G401 (cell line): ENCODE measurements around the gene MSRB3. TPM values are rescaled to one million over a fixed set of nuclear protein-coding genes. Genes with fewer than 3 reads are reported as not detected.
A peak's percentile ranks its signal among the peaks of the same experiment; 100 is the strongest.
"Not testable (repeated sequence)": the region's sequence is repeated elsewhere in the genome, so short reads cannot be mapped to it uniquely, and the experiment has no call there.

Experiments used
- DNase-seq: peaks from one replicate; pipeline ENCODE4 v3.0.0-alpha.2; 2015; ENCODE audit warnings: low spot score
- in situ Hi-C: cut with HindIII; loops from 2 replicates; pipeline ENCODE4 v1.10.0; 2016; ENCODE audit warnings: low sequenced_read_pairs, mixed read lengths
- total RNA-seq: library from RNA; depleted of rRNA; stranded (reverse); fragments of >200 nt; shearing (Covaris generic); gene quantifications from 2 replicates; pipeline ENCODE4 v1.2.3, GENCODE V29; 2014

Gene MSRB3
- total RNA-seq, 1 experiment from 2014 or later: 147 TPM

DNA sequence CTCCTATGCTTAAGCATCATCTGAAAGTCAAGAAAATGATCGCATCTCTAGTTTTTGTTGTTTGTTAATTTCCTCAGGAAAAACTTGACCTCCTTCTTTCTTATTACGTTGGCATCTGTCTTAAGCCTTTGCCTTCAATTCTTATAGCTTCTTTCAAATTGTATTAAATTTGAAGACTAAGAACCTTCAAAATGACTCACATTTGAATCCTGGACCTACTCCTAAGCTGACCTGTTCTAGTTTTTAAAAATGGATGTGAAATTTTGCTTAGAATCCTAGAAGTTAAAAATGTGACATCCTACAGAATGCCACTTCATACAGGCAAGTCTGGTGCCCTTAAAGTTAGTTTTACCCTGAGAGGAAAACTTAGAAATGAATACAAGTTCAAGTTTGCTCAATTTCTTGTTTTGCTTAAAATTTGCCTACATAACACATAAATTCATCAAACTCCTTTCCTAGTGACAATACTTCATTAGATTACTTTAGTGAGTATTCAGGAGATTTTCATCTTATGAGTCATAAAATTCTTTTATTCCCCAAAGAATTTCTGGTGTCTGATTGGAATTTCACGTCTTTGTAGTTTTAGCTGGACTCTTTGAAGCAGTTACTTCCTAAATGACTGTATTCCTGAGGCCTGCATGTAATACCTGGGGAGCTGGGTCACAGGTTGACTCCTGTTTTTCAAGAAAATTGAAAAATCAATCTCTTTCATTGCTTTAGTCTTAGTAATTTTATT, 152.3 kb downstream of the MSRB3 start:
- in situ Hi-C loops: no loop called here
- DNase-seq: peak; percentile 16

DNA sequence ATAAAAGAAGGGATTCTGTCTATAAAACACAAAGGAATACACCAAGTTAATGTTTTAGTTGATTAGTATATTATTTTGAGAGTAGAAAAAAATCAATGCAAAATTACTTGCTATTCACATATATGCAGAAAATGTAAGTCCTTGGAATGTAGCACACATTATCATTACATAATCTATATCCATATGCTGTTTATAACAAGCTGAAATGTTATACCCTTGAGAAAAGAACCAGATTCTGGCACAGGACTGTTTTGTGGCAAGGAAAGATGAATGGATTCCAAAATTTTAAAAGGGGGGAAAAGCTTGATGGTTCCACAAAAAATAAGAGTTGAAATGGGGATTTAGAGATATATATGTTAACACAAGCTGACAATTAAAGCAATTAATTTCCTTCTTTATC, 153.6 kb downstream of the MSRB3 start:
- in situ Hi-C loops: no loop called here
- DNase-seq: no peak

DNA sequence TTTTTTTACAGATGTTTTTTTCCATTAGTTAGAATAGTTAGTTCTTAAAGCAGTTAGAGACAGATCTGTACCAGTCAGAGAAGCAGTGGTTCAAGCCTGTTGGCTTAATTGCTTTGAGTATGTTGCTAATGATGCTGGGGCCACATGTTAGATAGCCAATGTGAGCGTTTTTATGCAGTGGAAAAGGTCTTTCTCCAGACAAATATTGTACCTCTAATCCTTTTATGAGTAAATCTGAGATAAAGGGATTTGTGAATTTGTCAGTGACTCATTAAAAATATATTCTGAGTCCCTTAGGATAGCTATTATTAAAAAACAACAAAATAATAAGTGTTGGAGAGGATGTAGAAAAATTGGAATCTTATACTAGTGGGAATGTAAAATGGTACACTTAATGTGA, 154.2 kb downstream of the MSRB3 start:
- DNase-seq: no peak
- in situ Hi-C loops: no loop called here

DNA sequence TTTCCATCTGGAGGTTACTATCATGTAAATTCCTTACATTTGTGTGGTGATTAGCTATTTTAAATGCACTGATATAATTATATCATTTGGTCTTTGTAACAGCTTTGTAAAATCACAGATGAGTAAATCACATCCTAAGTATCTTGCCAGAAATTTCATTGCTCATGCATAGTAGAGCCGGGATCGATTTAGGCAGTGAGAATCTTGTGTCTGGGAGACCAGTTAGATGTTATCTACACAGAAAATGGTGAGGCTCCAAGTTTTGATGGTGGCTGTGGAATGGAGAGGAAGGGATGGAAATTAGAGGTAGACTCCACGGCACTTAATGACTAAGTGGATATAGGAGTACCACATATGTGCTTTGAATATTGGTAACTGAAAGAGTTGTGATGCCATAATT, 156.3 kb downstream of the MSRB3 start:
- in situ Hi-C loops: no loop called here
- no peak for DNase-seq

DNA sequence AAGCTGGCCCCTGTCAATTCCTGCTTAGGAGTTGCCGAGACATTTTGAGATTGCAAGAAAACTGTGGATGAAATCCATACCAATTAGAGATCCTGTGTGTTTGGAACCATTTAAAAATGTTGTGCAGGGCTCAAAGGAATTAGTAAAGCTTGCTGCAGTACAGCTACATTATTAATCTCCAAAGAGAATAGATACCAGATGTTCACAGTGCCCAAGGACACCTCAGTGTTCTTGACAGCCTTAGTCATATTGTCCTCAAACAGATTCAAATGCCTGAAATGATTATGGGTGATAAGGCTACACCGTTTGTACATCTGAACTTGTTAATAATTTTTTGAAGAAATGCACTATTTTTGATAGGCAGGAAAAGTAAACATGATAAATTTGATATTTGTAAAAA, 164.6 kb downstream of the MSRB3 start:
- no peak for DNase-seq
- in situ Hi-C loops: no loop called here

DNA sequence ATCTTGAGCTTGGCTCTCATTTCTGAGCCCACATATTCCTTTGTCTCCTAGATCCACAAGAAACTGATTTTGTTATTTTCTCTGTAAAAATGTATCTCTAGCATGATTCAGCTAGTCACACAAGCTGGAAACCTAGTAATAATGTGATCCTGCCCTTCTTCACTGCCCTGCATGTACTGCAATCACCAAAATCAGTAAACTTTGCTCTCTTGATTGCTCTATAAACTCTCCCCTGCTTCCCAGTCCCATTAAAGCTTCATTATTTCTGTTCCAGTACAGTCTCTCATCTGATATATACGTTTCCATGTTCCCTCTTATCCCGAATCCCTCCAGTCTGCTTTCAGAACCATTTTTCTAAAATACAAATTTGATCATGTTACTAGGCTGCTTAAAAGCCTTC, 166.5 kb downstream of the MSRB3 start:
- in situ Hi-C loops: no loop called here
- DNase-seq: no peak

DNA sequence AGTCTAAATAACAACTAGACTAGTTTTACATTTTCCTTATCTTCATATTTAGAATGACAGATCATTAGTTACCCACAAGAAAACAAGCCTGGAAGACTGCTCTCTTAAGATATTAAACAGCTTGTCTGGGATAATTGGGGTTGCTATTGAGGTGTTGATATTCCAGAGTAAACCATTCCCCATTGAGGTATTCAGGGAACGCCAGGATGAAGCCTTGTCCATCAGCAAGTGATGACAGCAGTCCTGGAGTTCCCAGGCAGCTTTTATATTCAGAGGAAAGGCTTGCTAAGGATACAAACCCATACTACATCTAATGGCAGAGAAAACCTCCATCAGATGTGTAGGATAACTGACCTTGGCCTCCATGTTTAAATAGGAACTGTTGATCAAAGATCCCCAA, 168.4 kb downstream of the MSRB3 start:
- in situ Hi-C loops: no loop called here

DNA sequence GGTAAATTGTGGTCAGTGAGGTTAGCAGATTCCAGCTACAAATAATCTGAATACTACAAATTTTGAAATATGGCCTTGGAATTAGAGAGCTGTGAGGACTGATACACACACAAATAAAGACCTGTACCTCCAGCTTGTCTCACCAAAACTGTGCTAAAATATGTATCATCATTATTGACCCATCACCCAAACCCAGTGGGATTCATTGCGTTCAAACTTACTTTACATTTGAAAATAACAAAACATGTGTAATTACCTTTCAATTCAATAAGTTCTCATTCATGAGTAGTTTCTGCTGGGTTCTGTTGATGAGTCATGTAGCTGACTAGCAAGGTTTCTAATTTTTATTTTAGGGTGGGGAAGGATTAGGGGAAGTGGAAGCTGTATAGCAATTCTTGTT, 170.9 kb downstream of the MSRB3 start:
- DNase-seq: peak; percentile 26
- in situ Hi-C loops: no loop called here

More for the DNA sequence above, 168.4 kb downstream of the MSRB3 start:
- DNase-seq: peak; percentile 54

DNA sequence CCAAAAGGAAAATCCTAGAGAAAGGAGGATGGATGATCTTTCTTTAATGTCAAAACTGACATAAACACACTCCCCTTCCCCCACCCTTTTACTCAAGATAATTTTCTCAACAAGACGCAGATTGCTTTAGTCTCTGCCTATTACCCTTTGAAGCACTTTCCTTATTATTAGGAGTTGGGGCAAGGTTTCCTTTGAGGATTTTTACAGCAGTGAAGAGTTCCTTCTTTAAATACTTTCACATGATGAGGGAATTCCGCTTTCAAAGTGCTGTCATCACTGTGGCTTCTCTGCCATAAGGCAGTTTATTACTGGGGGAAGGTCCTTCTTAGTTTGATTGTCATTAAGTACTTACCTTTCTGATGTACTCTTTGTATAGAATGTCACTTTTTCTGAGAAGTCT, 172.1 kb downstream of the MSRB3 start:
- in situ Hi-C loops: no loop called here
- peak; percentile 58 for DNase-seq

DNA sequence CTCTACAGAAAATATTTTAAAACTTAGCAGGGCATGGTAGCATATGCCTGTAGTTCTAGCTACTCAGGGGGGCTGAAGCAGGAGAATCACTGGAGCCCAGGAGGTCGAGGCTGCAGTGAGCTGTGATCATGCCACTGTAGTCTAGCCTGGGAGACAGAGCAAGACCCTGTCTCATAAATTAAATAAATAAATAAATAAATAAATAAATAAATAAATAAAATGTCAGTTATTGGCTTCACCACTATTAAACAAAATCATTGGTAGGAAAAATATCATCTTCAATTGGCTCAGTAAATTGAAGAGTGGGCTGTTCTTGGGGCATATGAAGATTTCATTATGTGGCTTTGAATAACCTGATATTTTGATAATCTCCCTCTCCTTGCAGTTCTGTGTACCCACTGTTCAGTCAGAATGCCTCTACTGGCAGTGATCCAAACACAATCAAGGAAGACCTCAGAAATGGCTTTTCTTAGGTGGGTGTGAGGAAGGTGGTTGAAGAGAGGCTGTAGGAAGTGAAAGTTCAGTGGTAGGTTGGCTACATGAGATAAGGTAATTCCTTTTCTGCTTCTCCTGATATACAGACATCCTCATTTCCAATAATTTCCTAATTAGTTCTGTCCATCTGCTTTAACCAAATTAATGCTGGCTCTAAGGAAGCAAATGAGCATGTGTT, 175.8 kb downstream of the MSRB3 start:
- DNase-seq: no peak
- in situ Hi-C loops: no loop called here

DNA sequence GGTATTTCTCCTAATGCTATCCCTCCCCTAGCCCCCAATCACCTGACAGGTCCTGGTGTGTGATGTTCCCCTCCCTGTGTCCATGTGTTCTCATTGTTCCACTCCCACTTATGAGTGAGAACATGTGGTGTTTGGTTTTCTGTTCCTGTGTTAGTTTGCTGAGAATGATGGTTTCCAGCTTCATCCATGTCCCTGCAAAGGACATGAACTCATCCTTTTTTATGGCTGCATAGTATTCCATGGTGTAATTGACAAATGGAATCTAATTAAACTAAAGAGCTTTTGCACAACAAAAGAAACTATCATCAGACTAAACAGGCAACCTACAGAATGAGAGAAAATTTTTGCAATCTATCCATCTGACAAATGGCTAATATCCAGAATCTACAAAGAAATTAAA, 178.9 kb downstream of the MSRB3 start:
- DNase-seq, in situ Hi-C loops: not testable (repeated sequence)

DNA sequence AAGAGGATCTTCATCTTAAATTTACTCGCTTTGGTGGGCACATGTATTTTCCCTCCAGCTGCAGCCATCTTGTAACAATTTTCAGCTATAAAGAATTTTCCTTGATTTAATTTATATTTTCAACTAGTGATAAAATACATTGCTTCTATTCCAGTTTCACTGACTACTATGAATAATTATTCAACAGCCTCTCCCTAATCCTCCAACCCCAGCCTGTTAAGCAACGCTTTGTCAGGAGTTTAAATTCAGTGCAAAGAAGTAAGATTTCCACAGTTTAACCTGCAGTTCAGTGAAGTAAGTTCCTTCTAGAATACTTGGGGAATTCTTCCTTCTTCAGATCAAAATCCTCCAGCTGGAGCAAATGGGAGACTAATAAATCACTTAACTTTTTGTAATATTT, 180.2 kb downstream of the MSRB3 start:
- in situ Hi-C loops: no loop called here
- DNase-seq: no peak

DNA sequence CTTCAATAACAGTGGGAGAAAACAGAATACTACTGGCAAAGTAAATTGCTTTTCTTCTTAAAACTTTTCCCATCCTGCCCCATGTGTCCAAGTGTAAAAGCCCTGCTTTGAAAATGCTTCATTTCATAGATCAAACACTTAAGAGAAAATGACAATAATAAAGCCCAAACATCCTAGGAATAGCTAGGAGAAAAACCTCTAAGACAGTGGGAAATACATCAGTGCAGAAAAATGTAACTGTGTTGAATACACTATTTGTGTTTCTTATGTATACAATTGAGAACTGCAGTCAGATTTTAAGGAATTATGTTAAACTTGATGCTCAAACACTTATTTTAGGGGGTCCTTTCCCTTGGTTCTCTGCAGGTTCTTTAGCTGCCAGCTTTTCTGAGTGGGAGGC, 181.1 kb downstream of the MSRB3 start:
- in situ Hi-C loops: no loop called here
- no peak for DNase-seq

DNA sequence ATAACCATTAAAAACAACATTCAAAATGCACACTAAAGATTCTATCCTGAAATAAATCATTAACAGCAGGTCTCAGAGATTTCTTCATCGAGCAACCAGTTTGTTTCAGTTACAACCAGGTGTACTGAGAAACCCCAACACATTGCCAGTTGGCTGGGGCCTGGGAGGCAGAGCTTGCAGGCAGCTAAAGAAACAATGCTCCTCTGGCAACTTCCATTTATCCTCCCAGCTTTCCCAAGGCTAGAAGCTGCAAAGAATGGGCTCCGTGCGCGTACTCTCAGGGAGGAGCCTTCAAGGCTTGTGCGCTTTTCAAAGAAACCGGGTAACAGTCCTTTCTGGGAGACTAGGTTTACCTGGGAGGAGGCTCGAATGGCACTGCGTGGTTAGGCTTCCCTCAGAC, 181.6 kb downstream of the MSRB3 start:
- no peak for DNase-seq
- in situ Hi-C loops: no loop called here

DNA sequence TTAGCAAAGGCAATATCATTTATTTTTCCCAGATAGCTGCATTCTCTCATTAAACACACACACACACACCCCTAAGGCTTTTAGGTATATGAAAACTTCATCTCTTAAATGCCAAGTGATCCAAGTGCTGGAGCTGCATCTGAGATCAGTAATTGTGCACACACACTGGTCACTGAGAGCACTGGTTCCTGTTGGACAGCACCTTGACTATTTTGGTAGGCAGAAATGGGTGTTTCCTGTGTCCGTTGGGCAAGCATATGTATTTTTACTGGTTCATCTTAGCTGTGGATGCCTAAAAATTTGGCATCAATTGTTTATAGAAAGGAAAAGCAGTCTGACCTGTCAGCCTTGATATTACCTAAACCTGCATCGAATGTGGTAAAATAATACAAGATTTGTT, 182.5 kb downstream of the MSRB3 start:
- no peak for DNase-seq
- in situ Hi-C loops: no loop called here

DNA sequence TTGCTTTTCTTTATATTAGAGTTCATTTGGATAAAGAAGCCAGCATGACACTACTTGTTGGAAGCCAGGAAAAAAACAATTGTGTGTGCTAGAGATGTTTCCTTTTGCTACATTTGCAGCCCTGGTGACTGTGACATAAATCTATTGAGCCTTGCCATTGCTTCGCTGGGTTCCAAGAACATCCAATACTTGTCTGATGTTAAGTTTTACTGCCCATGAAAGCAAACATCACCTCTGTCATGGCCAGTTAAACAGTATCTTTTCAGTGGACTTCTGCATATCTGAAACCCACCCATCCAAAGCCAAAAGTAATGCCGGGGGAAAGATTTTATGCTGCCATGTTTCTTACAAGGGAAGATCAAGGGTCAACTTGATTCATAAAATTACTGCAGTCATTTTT, 184.0 kb downstream of the MSRB3 start:
- DNase-seq: no peak
- in situ Hi-C loops: no loop called here

DNA sequence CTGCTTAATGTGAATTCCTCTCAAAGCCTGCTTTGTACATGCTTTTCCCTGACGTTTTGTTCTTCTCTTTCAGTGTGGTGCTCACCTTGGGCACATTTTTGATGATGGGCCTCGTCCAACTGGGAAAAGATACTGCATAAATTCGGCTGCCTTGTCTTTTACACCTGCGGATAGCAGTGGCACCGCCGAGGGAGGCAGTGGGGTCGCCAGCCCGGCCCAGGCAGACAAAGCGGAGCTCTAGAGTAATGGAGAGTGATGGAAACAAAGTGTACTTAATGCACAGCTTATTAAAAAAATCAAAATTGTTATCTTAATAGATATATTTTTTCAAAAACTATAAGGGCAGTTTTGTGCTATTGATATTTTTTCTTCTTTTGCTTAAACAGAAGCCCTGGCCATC, 184.6 kb downstream of the MSRB3 start:
- DNase-seq: no peak
- in situ Hi-C loops: no loop called here

DNA sequence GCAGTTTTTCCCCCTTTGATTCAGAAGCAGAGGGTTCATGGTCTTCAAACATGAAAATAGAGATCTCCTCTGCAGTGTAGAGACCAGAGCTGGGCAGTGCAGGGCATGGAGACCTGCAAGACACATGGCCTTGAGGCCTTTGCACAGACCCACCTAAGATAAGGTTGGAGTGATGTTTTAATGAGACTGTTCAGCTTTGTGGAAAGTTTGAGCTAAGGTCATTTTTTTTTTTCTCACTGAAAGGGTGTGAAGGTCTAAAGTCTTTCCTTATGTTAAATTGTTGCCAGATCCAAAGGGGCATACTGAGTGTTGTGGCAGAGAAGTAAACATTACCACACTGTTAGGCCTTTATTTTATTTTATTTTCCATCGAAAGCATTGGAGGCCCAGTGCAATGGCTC, 185.1 kb downstream of the MSRB3 start:
- DNase-seq: no peak
- in situ Hi-C loops: no loop called here

DNA sequence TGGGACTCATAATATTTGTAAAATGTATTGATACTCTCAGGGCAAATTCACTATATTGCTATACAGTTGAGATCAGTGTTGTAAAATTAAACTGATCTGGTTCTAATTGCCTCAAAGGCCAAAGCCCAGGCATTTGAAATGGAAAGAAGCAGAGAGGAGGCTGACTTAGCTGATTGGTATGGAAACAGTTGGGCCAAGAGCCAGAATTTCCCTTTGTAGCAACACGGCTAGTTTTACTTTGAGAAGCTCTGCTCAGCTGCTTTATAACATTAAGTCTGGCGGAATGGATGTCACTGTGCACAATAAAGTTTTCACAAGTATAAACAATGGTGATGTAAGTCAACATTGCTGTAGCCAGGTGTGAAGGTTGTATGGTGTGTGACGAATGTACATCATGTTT, 186.4 kb downstream of the MSRB3 start:
- no peak for DNase-seq
- in situ Hi-C loops: no loop called here

DNA sequence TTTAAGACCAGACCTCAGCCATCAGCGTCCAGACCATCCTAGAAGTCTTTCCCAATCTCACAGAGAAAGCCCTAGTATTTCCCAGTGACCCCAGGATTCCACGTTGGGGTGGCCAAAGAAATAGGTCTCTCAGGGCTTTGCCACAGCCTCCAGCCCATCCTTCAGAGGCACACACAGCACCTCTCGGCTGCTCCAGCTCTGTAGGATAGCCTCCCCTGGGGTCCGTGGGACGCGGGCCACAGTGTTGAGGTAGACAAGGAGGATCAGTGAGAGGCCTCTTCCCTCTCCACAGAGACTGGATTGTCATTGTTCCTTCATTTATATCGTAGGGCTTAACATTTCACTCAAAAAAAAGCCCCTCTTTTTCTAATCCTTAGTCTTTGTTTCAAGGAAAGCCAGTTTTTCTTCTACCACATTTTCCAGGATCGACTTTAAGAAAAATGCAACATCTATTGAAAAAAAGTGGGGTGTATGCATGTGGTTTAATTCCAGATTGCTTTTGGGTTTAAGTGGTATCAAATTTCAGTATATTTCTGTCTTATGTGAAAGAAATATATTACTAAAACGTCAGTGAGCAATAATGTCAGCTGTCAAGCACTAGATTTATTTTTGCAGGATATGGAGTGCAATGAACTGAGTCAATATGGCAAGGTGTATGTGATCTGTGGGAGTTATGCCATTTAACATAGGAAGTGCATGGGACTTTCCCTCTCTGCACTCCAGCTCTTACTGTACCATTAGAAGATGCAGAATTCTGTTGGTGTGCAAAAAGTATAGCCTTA, 187.5 kb downstream of the MSRB3 start:
- no peak for DNase-seq
- in situ Hi-C loops: no loop called here
